Spleen (tissue), 7 donors: ENCODE data around the gene NCDN.

Source experiments
- CTCF ChIP-seq, 11 experiments: fragments of 200-600 bp in 7 of 11; fragments of 450-650 bp in 4 of 11; sonication (generic) in 4 of 11; IDR thresholded peaks in 8 of 11; conservative IDR thresholded peaks in 3 of 11; 1 replicate in 7 of 11; 2 replicates in 4 of 11; pipeline versions ENCODE4 v1.4.0 to v1.8.0; 2016 to 2021; ENCODE audit warnings: antibody characterized with exemption in 11 of 11, inconsistent platforms in 4 of 11, mild to moderate bottlenecking in 1 of 11
- POLR2A ChIP-seq, 3 donors: fragments of 450-650 bp; IDR thresholded peaks; one replicate each; pipeline ENCODE4 v1.5.1; 2017; ENCODE audit warnings: antibody characterized with exemption in 3 of 3, mild to moderate bottlenecking in 1 of 3
- POLR2AphosphoS5 ChIP-seq, 3 donors: sonication (generic); formaldehyde crosslinking; IDR thresholded peaks; one replicate each; pipeline ENCODE4 v1.5.1; 2017; ENCODE audit warnings: antibody characterized with exemption in 3 of 3
- donor health status: DM: no; HTN: no; CAD: no; lungs with moderate emphysema.
- donor health status: DM: no; HTN: no; CAD: no.
- donor health status: DM: no; HTN: no; CAD: no.

- no peak for TF ChIP-seq CTCF (IDR thresholded peaks at IDR 0.05 in 8 of 11, conservative IDR thresholded peaks at IDR 0.05 in 3 of 11)
- no peak for TF ChIP-seq POLR2A (IDR thresholded peaks at IDR 0.05)
- peak in 1 of 3 donors; percentile 45 for TF ChIP-seq POLR2AphosphoS5 (IDR thresholded peaks at IDR 0.05)
These were observed 33.0 kb downstream of the NCDN start for GRCh38 chr1:35590476-35591040.
